Measurements from ENCODE around the gene BFAR.

Gene BFAR

DNA sequence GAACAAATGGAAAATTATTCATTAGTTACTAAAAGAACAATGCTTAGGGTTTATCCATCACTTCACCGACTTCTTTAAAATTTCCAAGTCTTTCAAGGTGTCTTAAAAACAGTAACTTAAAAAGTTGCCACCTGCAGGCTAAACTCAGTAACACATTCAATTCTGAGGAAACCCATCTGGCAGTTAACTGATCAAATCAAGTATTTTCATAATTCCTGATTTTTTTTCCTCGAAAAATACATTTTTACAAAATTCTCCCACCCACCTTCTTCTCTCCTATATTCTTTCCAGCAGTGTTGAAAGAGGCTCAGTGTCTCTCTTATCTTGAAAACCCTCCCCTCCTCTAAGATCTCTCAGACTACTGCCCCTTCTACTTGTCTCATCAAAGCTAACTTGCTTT, 32.6 kb upstream of the BFAR start:
- Histone ChIP-seq H3K79me1 (ENCODE audit: low read depth, low read length) (no peaks in the 10 kb centered on the region), H3K4me3 (ENCODE audit: low read length in 2 of 2) (no peak overlapping the region), H3K14ac (ENCODE audit: low read length) (no peak overlapping the region), H2BK120ac (ENCODE audit: low read depth, low read length) (no peak overlapping the region), H2AFZ (ENCODE audit: low read length) (no peak overlapping the region), H3K4ac (ENCODE audit: low read length) (no peak overlapping the region), H2BK15ac (ENCODE audit: low read length) (no peak overlapping the region), H3K4me1 (ENCODE audit: control insufficient read depth in 2 of 2, insufficient read depth in 1 of 2, low read depth in 1 of 2, low read length in 2 of 2) (no peaks in the 10 kb centered on the region), H3K9ac (ENCODE audit: low read depth, low read length, poor library complexity) (no peak overlapping the region), H3K27ac (replicated peaks; ENCODE audit: low read length) (no peak overlapping the region), H2BK12ac (ENCODE audit: low read length) (no peak overlapping the region), H3K9me3 (replicated peaks in 1 of 2; ENCODE audit: control insufficient read depth in 2 of 2, insufficient read depth in 1 of 2, low read depth in 1 of 2, low read length in 2 of 2) (no peaks in the 10 kb centered on the region), H2BK5ac (ENCODE audit: low read length) (no peak overlapping the region), H3K27me3 (ENCODE audit: control insufficient read depth in 3 of 3, insufficient read depth in 3 of 3, low read depth in 1 of 3, low read length in 3 of 3) (no peaks in the 10 kb centered on the region), H3K36me3 (replicated peaks in 1 of 2; ENCODE audit: control insufficient read depth in 2 of 2, insufficient read depth in 2 of 2, low read length in 2 of 2) (peaks cover 17 to 90% of the 10 kb centered on the region in 2 donors), H2AK5ac (ENCODE audit: low read depth, low read length) (no peak overlapping the region), H3K18ac (ENCODE audit: low read length) (no peak overlapping the region), H4K91ac (ENCODE audit: low read depth, low read length, poor library complexity) (no peak overlapping the region), H3K23ac (ENCODE audit: low read depth, low read length, poor library complexity) (no peak overlapping the region), H4K8ac (ENCODE audit: low read depth, low read length) (no peak overlapping the region), H3K4me2 (ENCODE audit: insufficient read depth, low read length, poor library complexity, severe bottlenecking) (no peak overlapping the region)
- 100% methylated on average over 1 of the region's 2 CpGs; no CpG with 5 or more reads in 1 of the 2 donors for WGBS, 2 donors (ENCODE audit: extremely low coverage in 2 of 2, insufficient read length in 2 of 2, insufficient replicate concordance in 1 of 2)
- no peak for DNase-seq (ENCODE audit: low spot score)

DNA sequence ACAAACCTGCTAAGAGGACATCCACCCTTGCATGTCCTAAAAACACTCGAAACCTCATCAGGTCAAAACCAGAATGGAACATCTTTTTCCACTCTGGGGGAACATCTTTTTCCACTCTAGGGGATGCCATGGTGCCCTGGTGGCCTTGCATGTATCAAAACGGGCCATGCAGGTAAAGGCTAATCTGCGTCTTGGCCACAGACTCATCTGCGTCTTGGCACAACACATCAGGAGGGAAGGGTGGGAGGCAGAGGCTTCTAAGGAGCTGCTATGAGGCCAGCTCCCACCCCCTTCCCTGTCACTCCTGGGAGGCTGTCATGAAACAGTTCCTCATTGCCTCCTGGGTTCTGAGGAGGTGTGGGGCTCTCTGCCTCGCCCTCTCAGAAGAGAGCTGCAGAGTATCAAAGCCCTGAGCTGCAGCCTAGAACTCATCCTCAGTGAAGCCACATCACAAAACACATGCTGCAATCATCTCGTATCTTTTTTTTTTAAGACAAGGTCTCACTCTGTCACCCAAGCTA, 30.2 kb upstream of the BFAR start:
- Histone ChIP-seq H2AFZ (ENCODE audit: low read length) (no peak overlapping the region), H3K79me1 (ENCODE audit: low read depth, low read length) (no peaks in the 10 kb centered on the region), H3K4ac (ENCODE audit: low read length) (no peak overlapping the region), H2BK12ac (ENCODE audit: low read length) (no peak overlapping the region), H3K9ac (ENCODE audit: low read depth, low read length, poor library complexity) (no peak overlapping the region), H2BK120ac (ENCODE audit: low read depth, low read length) (no peak overlapping the region), H3K14ac (ENCODE audit: low read length) (no peak overlapping the region), H4K91ac (ENCODE audit: low read depth, low read length, poor library complexity) (no peak overlapping the region), H2AK5ac (ENCODE audit: low read depth, low read length) (no peak overlapping the region), H4K8ac (ENCODE audit: low read depth, low read length) (no peak overlapping the region), H2BK5ac (ENCODE audit: low read length) (no peak overlapping the region), H3K36me3 (replicated peaks in 1 of 2; ENCODE audit: control insufficient read depth in 2 of 2, insufficient read depth in 2 of 2, low read length in 2 of 2) (peaks cover 22 to 93% of the 10 kb centered on the region in 2 donors), H3K23ac (ENCODE audit: low read depth, low read length, poor library complexity) (no peak overlapping the region), H2BK15ac (ENCODE audit: low read length) (no peak overlapping the region), H3K27ac (replicated peaks; ENCODE audit: low read length) (no peak overlapping the region), H3K4me1 (ENCODE audit: control insufficient read depth in 2 of 2, insufficient read depth in 1 of 2, low read depth in 1 of 2, low read length in 2 of 2) (no peaks in the 10 kb centered on the region), H3K4me2 (ENCODE audit: insufficient read depth, low read length, poor library complexity, severe bottlenecking) (no peak overlapping the region), H3K27me3 (ENCODE audit: control insufficient read depth in 3 of 3, insufficient read depth in 3 of 3, low read depth in 1 of 3, low read length in 3 of 3) (no peaks in the 10 kb centered on the region), H3K18ac (ENCODE audit: low read length) (no peak overlapping the region), H3K9me3 (replicated peaks in 1 of 2; ENCODE audit: control insufficient read depth in 2 of 2, insufficient read depth in 1 of 2, low read depth in 1 of 2, low read length in 2 of 2) (no peaks in the 10 kb centered on the region), H3K4me3 (ENCODE audit: low read length in 2 of 2) (no peak overlapping the region)
- DNase-seq (ENCODE audit: low spot score), result no peak
- WGBS, 2 donors (ENCODE audit: extremely low coverage in 2 of 2, insufficient read length in 2 of 2, insufficient replicate concordance in 1 of 2), result no CpG with 5 or more reads among the region's 6 CpGs

DNA sequence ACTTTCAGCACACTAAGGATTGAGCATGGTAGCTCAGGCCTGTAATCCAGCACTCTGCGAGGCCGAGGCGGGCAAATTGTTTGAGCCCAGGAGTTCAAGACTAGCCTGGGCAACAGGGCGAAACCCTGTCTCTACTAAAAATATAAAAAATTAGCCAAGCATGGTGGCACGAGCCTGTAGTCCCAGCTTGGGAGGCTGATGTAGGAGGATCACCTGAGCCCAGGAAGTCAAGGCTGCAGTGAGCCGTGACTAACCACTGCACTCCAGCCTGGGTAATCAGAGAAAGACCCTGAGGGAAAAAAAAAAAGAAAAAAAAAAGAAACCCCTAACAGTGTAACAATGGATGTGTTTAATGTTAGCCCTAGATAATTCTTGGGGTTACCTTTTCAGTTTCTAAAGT, 26.6 kb upstream of the BFAR start:
- H3K4ac ChIP-seq (ENCODE audit: low read length), result no peak overlapping the region
- no peak overlapping the region for H2AFZ ChIP-seq (ENCODE audit: low read length)
- no peak overlapping the region for H3K18ac ChIP-seq (ENCODE audit: low read length)
- no peak for DNase-seq (ENCODE audit: low spot score)
- no peak overlapping the region for H2BK5ac ChIP-seq (ENCODE audit: low read length)
- no peak overlapping the region for H4K8ac ChIP-seq (ENCODE audit: low read depth, low read length)
- no peak overlapping the region for H3K4me2 ChIP-seq (ENCODE audit: insufficient read depth, low read length, poor library complexity, severe bottlenecking)
- H3K9me3 ChIP-seq (replicated peaks in 1 of 2; ENCODE audit: control insufficient read depth in 2 of 2, insufficient read depth in 1 of 2, low read depth in 1 of 2, low read length in 2 of 2), result no peaks in the 10 kb centered on the region
- H4K91ac ChIP-seq (ENCODE audit: low read depth, low read length, poor library complexity), result no peak overlapping the region
- no peak overlapping the region for H3K9ac ChIP-seq (ENCODE audit: low read depth, low read length, poor library complexity)
- H3K14ac ChIP-seq (ENCODE audit: low read length), result no peak overlapping the region
- H2BK120ac ChIP-seq (ENCODE audit: low read depth, low read length), result no peak overlapping the region
- peaks cover 0 to 2% of the 10 kb centered on the region in 2 donors for H3K4me1 ChIP-seq (ENCODE audit: control insufficient read depth in 2 of 2, insufficient read depth in 1 of 2, low read depth in 1 of 2, low read length in 2 of 2)
- H3K36me3 ChIP-seq (replicated peaks in 1 of 2; ENCODE audit: control insufficient read depth in 2 of 2, insufficient read depth in 2 of 2, low read length in 2 of 2), result peaks cover 28 to 93% of the 10 kb centered on the region in 2 donors
- no peak overlapping the region for H2BK12ac ChIP-seq (ENCODE audit: low read length)
- no peak overlapping the region for H2AK5ac ChIP-seq (ENCODE audit: low read depth, low read length)
- no peak overlapping the region for H2BK15ac ChIP-seq (ENCODE audit: low read length)
- WGBS, 2 donors (ENCODE audit: extremely low coverage in 2 of 2, insufficient read length in 2 of 2, insufficient replicate concordance in 1 of 2), result no CpG with 5 or more reads among the region's 6 CpGs
- H3K79me1 ChIP-seq (ENCODE audit: low read depth, low read length), result no peaks in the 10 kb centered on the region
- H3K27me3 ChIP-seq (ENCODE audit: control insufficient read depth in 3 of 3, insufficient read depth in 3 of 3, low read depth in 1 of 3, low read length in 3 of 3), result no peaks in the 10 kb centered on the region
- H3K23ac ChIP-seq (ENCODE audit: low read depth, low read length, poor library complexity), result no peak overlapping the region
- H3K27ac ChIP-seq (replicated peaks; ENCODE audit: low read length), result no peak overlapping the region
- no peak overlapping the region for H3K4me3 ChIP-seq (ENCODE audit: low read length in 2 of 2)

DNA sequence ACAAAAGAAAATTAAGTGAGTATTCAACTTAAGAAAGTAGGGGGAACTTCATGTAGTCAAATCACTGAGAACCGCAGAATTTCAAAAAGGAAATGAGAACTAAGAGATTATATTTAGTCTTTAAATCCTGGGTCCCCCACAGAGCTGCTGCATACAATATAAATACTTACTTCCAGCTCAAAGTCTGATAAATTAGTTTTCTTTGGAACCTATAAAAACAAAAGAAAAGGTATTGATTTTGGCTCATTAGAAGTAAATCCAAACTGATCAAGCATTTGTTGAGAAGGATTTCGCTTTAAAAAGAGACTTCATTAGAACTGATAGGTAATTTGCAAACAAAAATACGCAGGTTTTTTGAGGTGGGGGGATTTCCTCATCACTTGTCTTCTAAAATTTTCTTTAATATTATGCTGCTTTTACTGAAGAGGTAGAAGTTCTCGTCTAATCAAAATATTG, 24.6 kb upstream of the BFAR start:
- H3K4me2 ChIP-seq (ENCODE audit: insufficient read depth, low read length, poor library complexity, severe bottlenecking), result no peak overlapping the region
- H2AFZ ChIP-seq (ENCODE audit: low read length), result no peak overlapping the region
- no peak overlapping the region for H2BK12ac ChIP-seq (ENCODE audit: low read length)
- no peaks in the 10 kb centered on the region for H3K9me3 ChIP-seq (replicated peaks in 1 of 2; ENCODE audit: control insufficient read depth in 2 of 2, insufficient read depth in 1 of 2, low read depth in 1 of 2, low read length in 2 of 2)
- no peaks in the 10 kb centered on the region for H3K79me1 ChIP-seq (ENCODE audit: low read depth, low read length)
- peaks cover 25 to 91% of the 10 kb centered on the region in 2 donors for H3K36me3 ChIP-seq (replicated peaks in 1 of 2; ENCODE audit: control insufficient read depth in 2 of 2, insufficient read depth in 2 of 2, low read length in 2 of 2)
- peaks cover 0 to 2% of the 10 kb centered on the region in 2 donors for H3K4me1 ChIP-seq (ENCODE audit: control insufficient read depth in 2 of 2, insufficient read depth in 1 of 2, low read depth in 1 of 2, low read length in 2 of 2)
- H3K27ac ChIP-seq (replicated peaks; ENCODE audit: low read length), result no peak overlapping the region
- no peak overlapping the region for H3K14ac ChIP-seq (ENCODE audit: low read length)
- no peak for DNase-seq (ENCODE audit: low spot score)
- H4K91ac ChIP-seq (ENCODE audit: low read depth, low read length, poor library complexity), result no peak overlapping the region
- WGBS, 2 donors (ENCODE audit: extremely low coverage in 2 of 2, insufficient read length in 2 of 2, insufficient replicate concordance in 1 of 2), result no CpG with 5 or more reads among the region's 4 CpGs
- H3K4ac ChIP-seq (ENCODE audit: low read length), result no peak overlapping the region
- H3K27me3 ChIP-seq (ENCODE audit: control insufficient read depth in 3 of 3, insufficient read depth in 3 of 3, low read depth in 1 of 3, low read length in 3 of 3), result no peaks in the 10 kb centered on the region
- H3K9ac ChIP-seq (ENCODE audit: low read depth, low read length, poor library complexity), result no peak overlapping the region
- H2BK120ac ChIP-seq (ENCODE audit: low read depth, low read length), result no peak overlapping the region
- H2BK15ac ChIP-seq (ENCODE audit: low read length), result no peak overlapping the region
- no peak overlapping the region for H3K18ac ChIP-seq (ENCODE audit: low read length)
- H4K8ac ChIP-seq (ENCODE audit: low read depth, low read length), result no peak overlapping the region
- H3K4me3 ChIP-seq (ENCODE audit: low read length in 2 of 2), result no peak overlapping the region
- no peak overlapping the region for H2BK5ac ChIP-seq (ENCODE audit: low read length)
- no peak overlapping the region for H3K23ac ChIP-seq (ENCODE audit: low read depth, low read length, poor library complexity)
- no peak overlapping the region for H2AK5ac ChIP-seq (ENCODE audit: low read depth, low read length)
